ENCODE data around the gene GCNT1.

GRCh38 chr9:76441551-76442322 is 17.2 kb upstream of the GCNT1 start:
- TF ChIP-seq CTCF (conservative IDR thresholded peaks at IDR 0.05; ENCODE audit: low read depth, low read length) (no peak), EZH2 (IDR thresholded peaks at IDR 0.05; ENCODE audit: low read length, unreplicated experiment) (no peak), EZH2phosphoT487 (IDR thresholded peaks at IDR 0.05; ENCODE audit: borderline replicate concordance, low read length) (no peak)

All from PC-3 (cell line).